H4 (cell line): Measurements from ENCODE around the gene SLC12A4. TPM values are rescaled to one million over a fixed set of nuclear protein-coding genes. Genes with fewer than 3 reads are reported as not detected.

Experiments used
- DNase-seq: peaks from one replicate; pipeline ENCODE4 v3.0.0-alpha.2; 2015; ENCODE audit warnings: low spot score
- total RNA-seq: library from RNA; depleted of rRNA; stranded (reverse); fragments of >200 nt; shearing (Covaris generic); gene quantifications from 2 replicates; pipeline ENCODE4 v1.2.3, GENCODE V29; 2014; rRNA removed

Gene SLC12A4
- total RNA-seq, 1 experiment from 2014 or later = 13.9 TPM

DNA sequence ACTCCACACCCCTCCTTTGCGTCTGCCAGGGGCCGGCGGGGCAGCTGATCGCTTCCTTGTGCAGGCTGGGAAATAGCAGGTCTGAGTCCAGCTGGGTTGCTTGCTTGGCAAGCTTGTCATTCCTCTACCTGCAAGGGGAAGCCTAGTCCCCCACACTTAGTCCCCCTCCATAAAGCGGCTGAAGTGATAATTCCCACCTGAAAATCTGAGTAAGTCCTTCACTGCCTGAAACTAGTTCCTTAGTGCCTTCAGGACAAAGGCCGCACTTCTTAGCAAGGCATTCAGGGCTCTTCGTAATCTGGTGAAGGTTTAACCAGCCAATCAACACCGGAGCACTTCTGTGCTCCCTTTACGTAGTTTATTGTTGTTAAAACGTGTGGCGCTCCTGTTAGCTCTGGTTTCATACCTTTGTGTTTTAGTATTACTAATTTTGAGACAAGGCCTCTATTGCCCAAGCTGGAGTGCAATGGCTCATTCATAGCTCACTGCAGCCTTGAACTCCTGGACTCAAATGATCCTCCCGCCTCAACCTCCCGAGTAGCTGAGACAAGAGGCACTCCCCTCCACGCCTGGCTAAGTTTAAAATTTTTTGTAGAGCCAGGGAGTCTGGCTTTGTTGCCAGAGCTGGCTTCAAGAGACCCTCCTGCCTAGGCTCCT is 74.6 kb downstream of the SLC12A4 start:
- DNase-seq = no peak

Other genes starting within 250 kb of the SLC12A4 start
- 10.7 and 11.5 TPM in 2 replicates for gene GFOD2, start 249.3 kb downstream of the SLC12A4 start, total RNA-seq
- gene RANBP10, start 162.1 kb downstream of the SLC12A4 start, total RNA-seq = 1.7 and 3.2 TPM in 2 replicates
- 0.48 TPM in 1 of 2 replicates, not detected in the other for gene TSNAXIP1, start 161.7 kb downstream of the SLC12A4 start, total RNA-seq
- 39.5 and 43.7 TPM in 2 replicates for gene THAP11, start 126.3 kb downstream of the SLC12A4 start, total RNA-seq
- 95.0 and 256 TPM in 2 replicates for gene NUTF2, start 121.7 kb downstream of the SLC12A4 start, total RNA-seq
- 12.0 and 20.8 TPM in 2 replicates for gene CENPT, start 120.9 kb downstream of the SLC12A4 start, total RNA-seq
- 28.3 and 35.3 TPM in 2 replicates for gene EDC4, start 95.6 kb downstream of the SLC12A4 start, total RNA-seq
- not detected in 2 replicates for gene NRN1L, start 83.8 kb downstream of the SLC12A4 start, total RNA-seq
- gene PSKH1, start 75.4 kb downstream of the SLC12A4 start, total RNA-seq = 7.7 and 8.1 TPM in 2 replicates
- 0.25 TPM in 1 of 2 replicates, not detected in the other for gene CTRL, start 36.8 kb downstream of the SLC12A4 start, total RNA-seq
- 48.7 and 65.7 TPM in 2 replicates for gene PSMB10, start 31.8 kb downstream of the SLC12A4 start, total RNA-seq
- gene LCAT, start 24.5 kb downstream of the SLC12A4 start, total RNA-seq = 1.1 TPM in 1 of 2 replicates, not detected in the other
- gene DPEP3, start 11.9 kb upstream of the SLC12A4 start, total RNA-seq = not detected in 2 replicates
- not detected in 2 replicates for gene DPEP2, start 30.8 kb upstream of the SLC12A4 start, total RNA-seq
- gene DPEP2NB, start 47.3 kb upstream of the SLC12A4 start, total RNA-seq = not detected in 2 replicates
- gene DDX28, start 54.6 kb upstream of the SLC12A4 start, total RNA-seq = 15.1 and 19.6 TPM in 2 replicates
- 23.6 and 25.3 TPM in 2 replicates for gene DUS2, start 54.6 kb upstream of the SLC12A4 start, total RNA-seq
- gene NFATC3, start 116.7 kb upstream of the SLC12A4 start, total RNA-seq = 22.3 and 24.9 TPM in 2 replicates